H9 (cell line): ENCODE measurements around the gene RPL9. TPM values are rescaled to one million over a fixed set of nuclear protein-coding genes. Genes with fewer than 3 reads are reported as not detected.

ENCODE experiments used
- DNase-seq: peaks from one replicate; pipeline ENCODE4 v3.0.0-alpha.2; 2017
- H2AFZ ChIP-seq: one replicate; pipeline ENCODE4 v1.6.1; 2013; ENCODE audit warnings: mild to moderate bottlenecking, low read length, control low read depth, moderate library complexity
- H2AK5ac ChIP-seq: 2 replicates; pipeline ENCODE4 v1.6.1; 2013; ENCODE audit warnings: low read length, control low read depth, mixed read lengths; ENCODE audit not compliant: insufficient read length
- H2BK120ac ChIP-seq: one replicate; pipeline ENCODE4 v1.6.1; 2013; ENCODE audit warnings: low read depth, mild to moderate bottlenecking, low read length, control low read depth, inconsistent platforms; ENCODE audit not compliant: poor library complexity, severe bottlenecking
- H2BK12ac ChIP-seq: 2 replicates; pipeline ENCODE4 v1.6.1; 2013; ENCODE audit warnings: low read length, control low read depth, mixed read lengths, low read depth; ENCODE audit not compliant: insufficient read length
- H2BK15ac ChIP-seq: 2 replicates; pipeline ENCODE4 v1.6.1; 2013; ENCODE audit warnings: low read depth, low read length, control low read depth
- H2BK20ac ChIP-seq: one replicate; pipeline ENCODE4 v1.6.1; 2013; ENCODE audit warnings: low read depth, mild to moderate bottlenecking, low read length, control low read depth, inconsistent platforms; ENCODE audit not compliant: poor library complexity, severe bottlenecking
- H2BK5ac ChIP-seq: 2 replicates; pipeline ENCODE4 v1.6.1; 2013; ENCODE audit warnings: low read length, control low read depth, mixed read lengths; ENCODE audit not compliant: insufficient read length
- H3K14ac ChIP-seq: 2 replicates; pipeline ENCODE4 v1.6.1; 2013; ENCODE audit warnings: low read length, control low read depth; ENCODE audit not compliant: insufficient read depth
- H3K18ac ChIP-seq: 2 replicates; pipeline ENCODE4 v1.6.1; 2013; ENCODE audit warnings: low read depth, mild to moderate bottlenecking, mixed read lengths, low read length, control low read depth; ENCODE audit not compliant: insufficient read length
- H3K23ac ChIP-seq: 2 replicates; pipeline ENCODE4 v1.6.1; 2013; ENCODE audit warnings: low read length, control low read depth, mixed read lengths, low read depth; ENCODE audit not compliant: insufficient read length
- H3K23me2 ChIP-seq: 2 replicates; pipeline ENCODE4 v1.6.1; 2013; ENCODE audit warnings: low read depth, mild to moderate bottlenecking, mixed read lengths, low read length, control low read depth; ENCODE audit not compliant: insufficient read length, poor library complexity, severe bottlenecking
- H3K27ac ChIP-seq: 2 replicates; pipeline ENCODE4 v1.5.1; 2013; ENCODE audit warnings: low read length, control low read depth, mixed read lengths, low read depth; ENCODE audit not compliant: insufficient read length
- H3K27me3 ChIP-seq: 2 replicates; pipeline ENCODE4 v1.6.1; 2013; ENCODE audit warnings: low read length, control low read depth, inconsistent platforms; ENCODE audit not compliant: insufficient read depth
- H3K4ac ChIP-seq: 2 replicates; pipeline ENCODE4 v1.6.1; 2013; ENCODE audit warnings: low read depth, mild to moderate bottlenecking, control low read depth, inconsistent platforms, low read length, moderate library complexity
- H3K4me1 ChIP-seq: 2 replicates; pipeline ENCODE4 v1.6.1; 2013; ENCODE audit warnings: low read length, control low read depth, inconsistent platforms; ENCODE audit not compliant: insufficient read depth
- H3K4me2 ChIP-seq: 2 replicates; pipeline ENCODE4 v1.6.1; 2013; ENCODE audit warnings: low read length, control low read depth, mixed read lengths; ENCODE audit not compliant: insufficient read length, insufficient read depth
- H3K56ac ChIP-seq: 2 replicates; pipeline ENCODE4 v1.6.1; 2013; ENCODE audit warnings: low read depth, mild to moderate bottlenecking, mixed read lengths, low read length, control low read depth; ENCODE audit not compliant: insufficient read length
- H3K79me1 ChIP-seq: 2 replicates; pipeline ENCODE4 v1.6.1; 2013; ENCODE audit warnings: low read depth, mild to moderate bottlenecking, moderate library complexity, low read length, control low read depth, inconsistent platforms; ENCODE audit not compliant: insufficient read depth, poor library complexity, severe bottlenecking
- H3K79me2 ChIP-seq: 2 replicates; pipeline ENCODE4 v1.6.1; 2013; ENCODE audit warnings: low read length, control low read depth, inconsistent platforms; ENCODE audit not compliant: insufficient read depth
- H3K9ac ChIP-seq: 2 replicates; pipeline ENCODE4 v1.6.1; 2013; ENCODE audit warnings: low read length, control low read depth, mixed read lengths; ENCODE audit not compliant: insufficient read length; ENCODE audit errors: extremely low read depth
- H3K9me3 ChIP-seq: one replicate; pipeline ENCODE4 v1.6.1; 2013; ENCODE audit warnings: low read depth, low read length, inconsistent platforms; ENCODE audit not compliant: control insufficient read depth
- H3T11ph ChIP-seq: one replicate; pipeline ENCODE4 v1.6.1; 2013; ENCODE audit warnings: mild to moderate bottlenecking, low read length, control low read depth, inconsistent platforms
- H4K20me1 ChIP-seq: one replicate; pipeline ENCODE4 v1.6.1; 2013; ENCODE audit not compliant: control insufficient read depth, insufficient read length, insufficient read depth
- H4K5ac ChIP-seq: 2 replicates; pipeline ENCODE4 v1.6.1; 2013; ENCODE audit warnings: low read depth, mild to moderate bottlenecking, mixed read lengths, low read length, control low read depth; ENCODE audit not compliant: insufficient read length
- H4K8ac ChIP-seq: replicated peaks from 2 replicates; pipeline ENCODE4 v1.6.1; 2013; ENCODE audit warnings: low read length, control low read depth, mixed read lengths, low read depth; ENCODE audit not compliant: insufficient read length
- H4K91ac ChIP-seq: 2 replicates; pipeline ENCODE4 v1.6.1; 2013; ENCODE audit warnings: low read depth, mild to moderate bottlenecking, moderate library complexity, mixed read lengths, low read length, control low read depth; ENCODE audit not compliant: insufficient read length
- H3K27ac Mint-ChIP-seq, 3 experiments: 2 replicates in 2 of 3; 3 replicates in 1 of 3; pipeline ENCODE4 v1.8.0; 2020 to 2021; ENCODE audit warnings: mixed read lengths in 3 of 3, mild to moderate bottlenecking in 1 of 3, moderate library complexity in 1 of 3
- H3K27me3 Mint-ChIP-seq: 2 replicates; pipeline ENCODE4 v1.8.0; 2021; ENCODE audit warnings: low read depth, mild to moderate bottlenecking, moderate library complexity, mixed read lengths
- H3K36me3 Mint-ChIP-seq, 3 experiments: 2 replicates in 2 of 3; 3 replicates in 1 of 3; pipeline ENCODE4 v1.8.0; 2020 to 2021; ENCODE audit warnings: low read depth in 3 of 3, mixed read lengths in 3 of 3; ENCODE audit not compliant: insufficient read depth in 1 of 3
- H3K4me1 Mint-ChIP-seq, 2 experiments: 2 replicates each; pipeline ENCODE4 v1.8.0; 2020; ENCODE audit warnings: mixed read lengths in 2 of 2
- H3K4me3 Mint-ChIP-seq, 2 experiments: 2 replicates in 1 of 2; 3 replicates in 1 of 2; pipeline ENCODE4 v1.8.0; 2020 to 2021; ENCODE audit warnings: mild to moderate bottlenecking in 2 of 2, mixed read lengths in 2 of 2, moderate library complexity in 1 of 2
- H3K9me3 Mint-ChIP-seq, 2 experiments: 2 replicates in 1 of 2; 3 replicates in 1 of 2; pipeline ENCODE4 v1.8.0; 2020; ENCODE audit warnings: mild to moderate bottlenecking in 2 of 2, mixed read lengths in 2 of 2, moderate library complexity in 1 of 2
- CTCF ChIP-seq: fragments of 200-600 bp; sonication (generic); conservative IDR thresholded peaks from 3 replicates; pipeline ENCODE4 v1.8.0; 2021; ENCODE audit warnings: antibody characterized with exemption, mild to moderate bottlenecking
- total RNA-seq: library from RNA; stranded (reverse); gene quantifications from 2 replicates; pipeline ENCODE4 v1.2.1, GENCODE V29; 2021

Gene RPL9
- total RNA-seq, 1 experiment from 2014 or later = 1,888 TPM

- Histone ChIP-seq H3K27ac (no peak overlapping the region), H4K5ac (no peak overlapping the region), H4K8ac (no peak overlapping the region), H3K27me3 (no peaks in the 10 kb centered on the region), H3K79me2 (no peaks in the 10 kb centered on the region), H3T11ph (no peak overlapping the region), H2BK120ac (no peak overlapping the region), H2BK5ac (no peak overlapping the region), H3K23me2 (no peaks in the 10 kb centered on the region), H3K9me3 (no peaks in the 10 kb centered on the region), H3K18ac (no peak overlapping the region), H2BK12ac (no peak overlapping the region), H3K4me2 (no peak overlapping the region), H2AFZ (no peak overlapping the region), H4K20me1 (no peaks in the 10 kb centered on the region), H3K23ac (no peak overlapping the region), H3K4me1 (no peaks in the 10 kb centered on the region), H2BK15ac (no peak overlapping the region), H3K9ac (no peak overlapping the region), H3K14ac (no peak overlapping the region), H3K79me1 (no peaks in the 10 kb centered on the region), H4K91ac (no peak overlapping the region), H3K4ac (no peak overlapping the region), H2AK5ac (no peak overlapping the region), H3K56ac (no peak overlapping the region), H2BK20ac (no peak overlapping the region)
- Mint-ChIP-seq H3K36me3 (peaks cover 22 to 46% (median 34%) of the 10 kb centered on the region in 3 experiments; a peak in 6 of 7 replicates), H3K27me3 (no peaks in the 10 kb centered on the region), H3K4me3 (no peak overlapping the region), H3K9me3 (no peaks in the 10 kb centered on the region), H3K4me1 (no peaks in the 10 kb centered on the region), H3K27ac (no peak overlapping the region)
- TF ChIP-seq CTCF = no peak
- no peak for DNase-seq
These were observed 40.0 kb upstream of the RPL9 start for GRCh38 chr4:39498727-39499020.
